Measurements from ENCODE around the gene ITGB4.
"Not testable (repeated sequence)": the region's sequence is repeated elsewhere in the genome, so short reads cannot be mapped to it uniquely, and the experiment has no call there.

The ITGB4 gene

GRCh38 chr17:75754378-75755204 is 33.3 kb downstream of the ITGB4 start:
- no peak for DNase-seq

- DNase-seq, result peak in 1 of 2 experiments; percentile 58
Observed at GRCh38 chr17:75755205-75755901, 34.1 kb downstream of the ITGB4 start.

- no peak for DNase-seq
Observed at GRCh38 chr17:75755990-75756389, 34.7 kb downstream of the ITGB4 start.

DNA sequence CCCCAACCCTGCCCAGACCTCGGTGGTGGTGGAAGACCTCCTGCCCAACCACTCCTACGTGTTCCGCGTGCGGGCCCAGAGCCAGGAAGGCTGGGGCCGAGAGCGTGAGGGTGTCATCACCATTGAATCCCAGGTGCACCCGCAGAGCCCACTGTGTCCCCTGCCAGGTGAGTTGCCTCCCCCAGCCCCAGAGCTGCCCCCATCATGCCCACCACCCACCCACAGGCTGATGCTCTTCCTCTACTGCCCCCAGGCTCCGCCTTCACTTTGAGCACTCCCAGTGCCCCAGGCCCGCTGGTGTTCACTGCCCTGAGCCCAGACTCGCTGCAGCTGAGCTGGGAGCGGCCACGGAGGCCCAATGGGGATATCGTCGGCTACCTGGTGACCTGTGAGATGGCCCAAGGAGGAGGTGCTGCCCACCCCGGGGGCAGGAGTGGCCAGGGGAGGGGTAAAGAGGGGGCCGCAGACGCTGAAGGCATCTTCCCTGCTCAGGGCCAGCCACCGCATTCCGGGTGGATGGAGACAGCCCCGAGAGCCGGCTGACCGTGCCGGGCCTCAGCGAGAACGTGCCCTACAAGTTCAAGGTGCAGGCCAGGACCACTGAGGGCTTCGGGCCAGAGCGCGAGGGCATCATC is 35.3 kb downstream of the ITGB4 start:
- DNase-seq, result no peak

GRCh38 chr17:75757086-75757681 is 35.9 kb downstream of the ITGB4 start:
- no peak for DNase-seq

- DNase-seq, result no peak
Observed at GRCh38 chr17:75758131-75758905, 37.1 kb downstream of the ITGB4 start.

GRCh38 chr17:75759457-75759856 is 38.2 kb downstream of the ITGB4 start:
- no peak for DNase-seq

DNA sequence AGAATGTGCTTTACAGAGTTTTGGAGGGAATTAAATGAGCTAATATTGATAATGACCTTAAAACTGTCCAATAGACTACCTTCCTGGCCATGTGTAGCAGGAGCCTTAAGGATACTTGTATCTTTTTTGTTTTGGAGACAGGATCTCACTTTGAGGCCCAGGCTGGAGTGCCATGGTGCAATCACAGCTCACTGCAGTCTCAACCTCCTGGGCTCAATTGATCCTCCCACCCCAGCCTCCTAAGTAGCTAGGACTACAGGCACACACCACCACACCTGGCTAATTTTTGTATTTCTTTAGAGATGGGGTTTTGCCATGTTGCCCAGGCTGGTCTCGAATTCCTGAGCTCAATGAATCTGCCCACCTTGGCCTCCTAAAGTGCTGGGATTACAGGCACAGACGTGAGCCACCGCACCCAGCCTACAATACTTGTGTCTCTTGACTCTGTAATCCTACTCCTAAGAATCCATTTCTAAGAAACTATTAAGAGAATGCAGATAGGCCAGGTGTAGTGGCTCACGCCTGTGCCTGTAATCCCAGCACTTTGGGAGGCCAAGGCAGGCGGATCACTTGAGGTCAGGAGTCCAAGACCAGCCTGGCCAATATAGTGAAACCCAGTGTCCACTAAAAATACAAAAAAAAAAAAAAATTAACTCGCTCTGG is 38.9 kb downstream of the ITGB4 start:
- DNase-seq, result not testable (repeated sequence)

DNA sequence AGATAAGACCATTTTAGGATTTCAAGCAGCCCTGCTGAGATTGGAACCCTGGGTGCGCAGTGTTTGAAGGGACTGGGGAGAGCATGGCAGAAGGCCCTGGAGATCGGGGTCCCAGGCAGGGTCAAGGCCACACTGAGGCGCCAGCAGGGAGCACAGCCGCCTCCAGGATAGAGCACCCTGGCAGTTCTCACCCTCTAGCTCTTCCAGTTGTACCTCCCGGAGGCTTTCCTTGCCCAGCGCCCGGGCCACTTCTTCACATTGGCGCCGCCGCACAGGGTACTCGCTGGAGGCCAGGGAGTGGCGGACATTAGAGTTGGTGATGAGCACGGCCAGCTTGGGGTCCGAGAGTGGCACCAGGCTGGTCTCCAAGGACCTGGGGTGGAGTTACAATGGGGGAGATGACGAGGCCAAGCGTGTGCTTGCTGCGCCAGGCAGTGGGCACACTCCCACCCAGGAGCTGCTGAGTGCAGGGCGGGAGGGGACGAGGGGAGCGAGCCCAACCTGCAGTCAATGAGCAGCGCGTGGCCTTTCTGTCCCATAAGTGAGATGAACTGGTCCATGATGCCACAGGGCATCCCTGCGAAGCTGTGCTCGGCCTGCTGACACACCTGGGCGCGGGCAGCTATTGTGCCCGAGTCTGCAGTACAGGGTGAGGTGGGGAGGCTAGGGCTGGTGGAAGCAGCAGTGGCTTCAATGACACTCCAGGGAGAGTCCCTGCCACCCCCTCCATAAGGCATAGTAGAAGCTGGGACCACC is 41.4 kb downstream of the ITGB4 start:
- DNase-seq, result no peak

DNA sequence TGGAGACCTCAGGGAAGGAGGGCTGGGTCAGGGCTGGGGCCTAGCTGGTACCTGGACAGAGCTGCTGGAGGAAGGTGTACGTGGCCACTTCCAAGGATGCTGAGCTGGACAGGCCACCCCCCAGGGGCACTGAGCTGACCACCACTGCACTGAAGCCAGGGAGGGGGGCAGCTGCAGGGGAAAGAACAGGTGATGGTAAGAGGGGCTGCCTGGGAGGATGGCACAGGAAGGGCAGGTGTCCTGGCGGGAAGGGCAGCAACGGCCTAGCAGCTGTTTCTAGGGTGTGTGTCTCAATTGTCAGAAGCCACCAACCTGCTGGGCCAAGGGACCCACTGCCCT is 42.0 kb downstream of the ITGB4 start:
- no peak for DNase-seq

GRCh38 chr17:75763613-75764416 is 42.6 kb downstream of the ITGB4 start:
- no peak for DNase-seq

DNA sequence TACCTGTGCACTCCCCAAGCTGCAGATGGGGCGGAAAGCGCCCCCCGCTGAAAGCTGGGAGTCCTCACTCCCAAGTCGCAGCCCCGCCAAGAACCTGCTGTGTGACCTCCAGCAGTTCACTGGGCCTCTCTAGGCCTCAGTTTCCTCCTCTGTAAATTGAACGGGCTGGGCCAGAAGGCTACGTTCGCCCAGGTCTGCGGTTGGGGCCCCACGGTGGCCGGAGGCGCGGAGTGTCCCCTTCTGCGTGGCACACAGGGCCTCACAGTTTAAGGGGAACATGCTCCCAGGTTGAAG is 43.1 kb downstream of the ITGB4 start:
- DNase-seq, result no peak

DNA sequence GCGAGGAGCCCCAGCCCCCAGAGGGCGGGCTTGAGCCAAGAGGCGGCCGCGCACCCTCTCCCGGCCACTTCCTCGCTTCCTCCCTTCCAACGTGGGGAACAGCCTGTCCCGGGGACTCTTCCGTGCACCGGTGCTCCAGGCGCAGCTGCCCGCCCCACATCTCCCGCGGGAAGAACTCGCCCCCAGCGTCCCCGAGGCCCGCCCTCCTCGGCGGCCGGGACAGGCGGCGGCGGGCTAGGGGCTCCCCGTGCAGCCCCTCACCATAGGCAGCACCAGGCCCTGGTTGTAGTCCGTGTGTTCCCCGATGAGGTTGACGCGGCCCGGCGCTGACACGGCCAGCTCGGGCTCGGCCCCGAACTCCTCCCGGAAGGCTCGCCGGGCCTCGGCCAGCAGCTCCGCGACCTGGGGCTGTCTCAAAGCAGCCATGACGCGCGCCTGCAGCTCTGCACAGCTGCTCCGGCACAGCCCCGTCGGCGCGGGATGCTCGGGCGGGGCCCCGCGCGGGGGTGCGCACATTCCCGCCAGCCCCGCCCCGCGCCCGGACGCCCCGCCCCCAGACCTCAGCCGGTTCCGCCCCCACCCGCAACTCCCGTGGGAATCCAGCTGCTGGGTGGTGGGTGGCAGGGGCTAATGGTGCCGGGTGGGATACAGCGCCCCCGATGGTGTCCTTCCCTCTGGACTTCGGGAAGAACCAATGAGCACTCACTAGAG is 43.6 kb downstream of the ITGB4 start, which contains the start of gene GALK1:
TSS of gene GALK1 (minus strand) at position 482 of the 711 bp plus-strand sequence. CDS start at position 426, 56 bp downstream.
- DNase-seq, result peak; percentile 47 to 76

DNA sequence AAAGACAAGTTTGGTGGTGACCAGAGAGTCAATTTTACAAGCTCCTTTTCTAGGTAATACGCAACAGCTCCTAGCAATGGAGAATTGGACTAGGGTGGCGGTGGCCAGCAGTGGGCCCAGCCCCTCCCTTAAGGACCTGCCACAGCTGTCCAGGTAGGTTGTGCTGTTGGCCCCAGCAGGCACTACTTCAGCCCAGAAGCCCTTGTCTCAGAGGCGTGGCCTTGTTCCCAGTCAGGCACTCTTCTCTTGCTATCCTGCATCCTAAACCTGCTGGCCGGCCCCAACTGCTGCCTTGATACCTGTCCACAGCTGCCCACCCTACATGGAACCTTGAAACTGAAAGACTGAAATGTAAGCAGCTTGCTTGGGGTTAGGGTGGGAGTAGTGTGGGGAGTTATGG is 44.7 kb downstream of the ITGB4 start:
- no peak for DNase-seq

DNA sequence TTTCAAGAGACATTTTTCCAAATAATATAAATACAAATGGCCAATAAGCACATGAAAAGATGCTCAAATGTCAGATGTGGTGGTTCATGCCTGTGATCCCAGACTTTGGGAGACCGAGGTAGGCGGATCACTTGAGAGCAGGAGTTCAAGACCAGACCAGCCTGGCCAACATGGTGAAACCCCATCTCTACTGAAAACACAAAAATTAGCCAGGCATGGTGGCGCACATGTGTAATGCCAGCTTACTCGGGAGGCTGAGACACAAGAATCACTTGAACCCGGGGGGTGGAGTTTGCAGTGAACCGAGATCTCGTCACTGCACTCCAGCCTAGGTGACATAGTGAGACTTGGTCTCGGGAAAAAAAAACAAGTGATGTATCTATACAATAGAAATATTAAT is 46.6 kb downstream of the ITGB4 start:
- no peak for DNase-seq

- no peak for DNase-seq
Observed at GRCh38 chr17:75769536-75769935, 48.3 kb downstream of the ITGB4 start.

- no peak for DNase-seq
Observed at GRCh38 chr17:75771334-75772281, 50.3 kb downstream of the ITGB4 start.

DNA sequence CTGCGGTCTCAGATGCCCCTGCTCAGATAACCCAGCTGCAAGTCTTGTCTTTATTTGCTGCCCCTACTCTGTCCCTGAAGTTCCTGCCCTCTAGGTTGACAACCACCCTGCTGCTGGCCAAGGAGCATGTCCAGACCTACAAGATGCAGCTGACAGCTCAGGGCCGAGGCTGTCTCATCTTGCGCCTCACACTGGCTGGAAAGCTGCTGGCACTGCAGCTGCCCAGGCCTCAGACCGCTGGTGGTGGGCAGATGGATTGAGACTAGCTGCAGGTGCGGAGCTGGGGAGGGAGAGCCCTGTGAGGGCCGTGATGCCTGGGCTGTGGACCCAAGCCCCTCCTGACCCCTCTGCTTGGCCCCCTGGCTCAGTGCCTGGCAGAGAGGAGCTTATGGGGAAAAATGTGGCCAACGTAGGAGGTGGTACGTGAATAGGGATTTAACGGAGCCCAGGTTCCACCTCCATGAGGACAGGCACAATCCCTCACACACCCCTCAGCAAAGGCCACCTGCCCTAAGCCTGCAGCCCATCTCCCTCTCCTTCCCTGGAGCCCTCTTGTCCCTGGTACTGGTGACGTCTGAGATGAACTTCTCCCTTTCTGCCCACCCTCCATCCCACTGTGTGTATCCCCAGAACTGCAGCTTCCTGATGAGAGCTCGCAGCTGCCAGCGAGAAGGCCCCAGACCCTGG is 52.0 kb downstream of the ITGB4 start:
- no peak for DNase-seq
